Osteocyte (in vitro differentiated cells): Measurements from ENCODE around the gene ZNF331. TPM values are rescaled to one million over a fixed set of nuclear protein-coding genes. Genes with fewer than 3 reads are reported as not detected.

Experiments
- DNase-seq: peaks from one replicate; pipeline ENCODE4 v3.0.0; 2021; ENCODE audit warnings: mixed read lengths; ENCODE audit not compliant: unreplicated experiment; ENCODE audit errors: extremely low spot score
- H3K27ac Mint-ChIP-seq: one replicate; pipeline ENCODE4 v1.8.0; 2021; ENCODE audit warnings: mild to moderate bottlenecking, mixed read lengths; ENCODE audit not compliant: unreplicated experiment
- H3K27me3 Mint-ChIP-seq: one replicate; pipeline ENCODE4 v1.8.0; 2021; ENCODE audit warnings: mixed read lengths; ENCODE audit not compliant: unreplicated experiment
- H3K36me3 Mint-ChIP-seq: one replicate; pipeline ENCODE4 v1.8.0; 2021; ENCODE audit warnings: mixed read lengths; ENCODE audit not compliant: unreplicated experiment
- H3K4me1 Mint-ChIP-seq: one replicate; pipeline ENCODE4 v1.8.0; 2021; ENCODE audit warnings: mixed read lengths; ENCODE audit not compliant: unreplicated experiment
- H3K4me3 Mint-ChIP-seq: one replicate; pipeline ENCODE4 v1.8.0; 2021; ENCODE audit warnings: mild to moderate bottlenecking, moderate library complexity, mixed read lengths; ENCODE audit not compliant: unreplicated experiment
- H3K9me3 Mint-ChIP-seq: one replicate; pipeline ENCODE4 v1.8.0; 2021; ENCODE audit warnings: mixed read lengths; ENCODE audit not compliant: unreplicated experiment
- total RNA-seq: library from RNA; stranded (reverse); gene quantifications from 2 replicates; pipeline ENCODE4 v1.2.1, GENCODE V29; 2021
- TF ChIP-seq, protein P1 (sequence below): fragments of 200-600 bp; sonication (generic); IDR thresholded peaks from 2 replicates; pipeline ENCODE4 v1.5.0; 2021; ENCODE audit warnings: antibody characterized with exemption, mild to moderate bottlenecking, moderate library complexity

Gene ZNF331
- total RNA-seq, 1 donor from 2014 or later = 7.4 TPM

DNA sequence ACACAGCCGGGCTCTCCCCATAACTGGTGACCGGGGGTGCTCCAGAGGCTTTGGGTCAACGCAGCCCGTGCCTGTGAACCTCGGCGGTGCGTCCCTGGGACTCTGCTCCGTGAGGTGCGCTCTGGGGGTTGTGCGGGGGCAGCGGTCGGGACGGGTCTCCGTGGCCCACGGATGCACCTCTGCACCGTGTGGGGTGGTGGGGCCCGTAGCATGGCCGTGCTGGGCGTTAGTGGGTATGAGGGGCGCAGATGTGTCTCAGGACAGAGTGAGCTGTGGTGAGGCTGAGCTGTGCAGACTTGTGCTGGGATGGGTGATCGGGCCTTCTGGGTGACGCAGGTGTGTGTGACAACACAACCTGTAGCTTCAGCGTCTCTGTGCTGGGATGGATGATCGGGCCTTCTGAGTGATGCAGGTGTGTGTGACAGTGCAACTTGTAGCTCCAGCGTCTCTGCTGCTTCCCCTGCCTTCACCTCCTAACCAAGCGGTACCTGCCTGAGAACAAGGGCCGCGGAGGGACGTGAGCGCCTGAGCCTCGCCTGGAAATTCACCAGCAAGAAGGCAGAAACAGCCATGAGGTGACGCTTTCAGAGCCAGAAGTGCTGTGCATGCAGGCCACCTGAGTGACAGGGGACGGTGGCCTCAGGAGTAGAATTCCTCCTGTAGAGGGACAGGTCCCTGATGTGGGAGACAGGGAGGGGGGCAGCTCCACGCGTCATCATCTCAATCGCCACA, 599 bp downstream of the ZNF331 start:
- Mint-ChIP-seq H3K36me3 (peaks cover 8% of the 10 kb centered on the region), H3K27me3 (no peaks in the 10 kb centered on the region), H3K4me3 (peak overlapping the region; percentile 92), H3K27ac (peak overlapping the region; percentile 80), H3K9me3 (no peaks in the 10 kb centered on the region), H3K4me1 (peaks cover 9% of the 10 kb centered on the region)
- peak; percentile 81 for DNase-seq
- TF ChIP-seq, protein P1, sequence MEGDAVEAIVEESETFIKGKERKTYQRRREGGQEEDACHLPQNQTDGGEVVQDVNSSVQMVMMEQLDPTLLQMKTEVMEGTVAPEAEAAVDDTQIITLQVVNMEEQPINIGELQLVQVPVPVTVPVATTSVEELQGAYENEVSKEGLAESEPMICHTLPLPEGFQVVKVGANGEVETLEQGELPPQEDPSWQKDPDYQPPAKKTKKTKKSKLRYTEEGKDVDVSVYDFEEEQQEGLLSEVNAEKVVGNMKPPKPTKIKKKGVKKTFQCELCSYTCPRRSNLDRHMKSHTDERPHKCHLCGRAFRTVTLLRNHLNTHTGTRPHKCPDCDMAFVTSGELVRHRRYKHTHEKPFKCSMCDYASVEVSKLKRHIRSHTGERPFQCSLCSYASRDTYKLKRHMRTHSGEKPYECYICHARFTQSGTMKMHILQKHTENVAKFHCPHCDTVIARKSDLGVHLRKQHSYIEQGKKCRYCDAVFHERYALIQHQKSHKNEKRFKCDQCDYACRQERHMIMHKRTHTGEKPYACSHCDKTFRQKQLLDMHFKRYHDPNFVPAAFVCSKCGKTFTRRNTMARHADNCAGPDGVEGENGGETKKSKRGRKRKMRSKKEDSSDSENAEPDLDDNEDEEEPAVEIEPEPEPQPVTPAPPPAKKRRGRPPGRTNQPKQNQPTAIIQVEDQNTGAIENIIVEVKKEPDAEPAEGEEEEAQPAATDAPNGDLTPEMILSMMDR = no peak

DNA sequence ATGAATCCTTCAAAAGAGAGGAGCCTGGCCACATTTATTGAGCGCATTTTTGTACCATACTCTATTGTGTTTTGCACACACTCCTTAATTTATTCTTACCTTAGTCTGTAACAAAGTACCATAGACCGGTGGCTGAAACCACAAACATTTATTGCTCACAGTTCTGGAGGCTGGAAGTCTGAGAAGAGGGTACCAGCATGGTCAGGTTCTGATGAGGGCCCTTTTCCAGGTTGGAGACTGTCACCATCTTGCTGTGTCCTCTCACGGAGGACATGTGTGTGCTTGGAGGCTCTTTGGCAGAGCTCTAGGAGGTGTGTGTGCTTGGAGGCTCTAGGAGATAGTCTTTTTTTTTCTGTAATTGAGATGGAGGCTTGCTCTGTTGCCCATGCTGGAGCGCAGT, 2.1 kb downstream of the ZNF331 start:
- Mint-ChIP-seq H3K4me3 (no peak overlapping the region), H3K36me3 (peaks cover 14% of the 10 kb centered on the region)
- TF ChIP-seq, protein P1 = no peak

DNA sequence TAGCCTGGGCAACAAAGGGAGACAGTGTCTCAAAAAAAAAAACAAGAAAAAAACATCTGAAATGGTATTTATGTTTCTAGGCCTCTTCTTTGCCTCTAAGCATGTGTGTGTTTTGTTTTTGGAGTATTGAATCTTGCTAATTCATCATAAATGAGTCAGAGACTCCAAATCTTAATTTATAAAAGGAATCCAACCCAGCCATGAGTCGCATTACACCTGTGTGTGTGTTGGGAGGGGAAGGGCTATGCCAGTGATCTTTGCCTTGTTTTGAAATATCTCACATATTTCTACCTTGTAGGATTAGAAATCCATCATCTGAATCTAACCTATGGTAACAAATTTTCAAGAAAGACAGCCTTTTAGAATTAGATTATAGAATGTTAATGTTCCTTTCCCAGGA, 4.0 kb downstream of the ZNF331 start:
- H3K27ac Mint-ChIP-seq = no peak overlapping the region

More for the DNA sequence above, 2.1 kb downstream of the ZNF331 start:
- H3K27me3 Mint-ChIP-seq = no peaks in the 10 kb centered on the region
- no peaks in the 10 kb centered on the region for H3K9me3 Mint-ChIP-seq
- H3K27ac Mint-ChIP-seq = no peak overlapping the region
- no peak for DNase-seq
- H3K4me1 Mint-ChIP-seq = peaks cover 10% of the 10 kb centered on the region

DNA sequence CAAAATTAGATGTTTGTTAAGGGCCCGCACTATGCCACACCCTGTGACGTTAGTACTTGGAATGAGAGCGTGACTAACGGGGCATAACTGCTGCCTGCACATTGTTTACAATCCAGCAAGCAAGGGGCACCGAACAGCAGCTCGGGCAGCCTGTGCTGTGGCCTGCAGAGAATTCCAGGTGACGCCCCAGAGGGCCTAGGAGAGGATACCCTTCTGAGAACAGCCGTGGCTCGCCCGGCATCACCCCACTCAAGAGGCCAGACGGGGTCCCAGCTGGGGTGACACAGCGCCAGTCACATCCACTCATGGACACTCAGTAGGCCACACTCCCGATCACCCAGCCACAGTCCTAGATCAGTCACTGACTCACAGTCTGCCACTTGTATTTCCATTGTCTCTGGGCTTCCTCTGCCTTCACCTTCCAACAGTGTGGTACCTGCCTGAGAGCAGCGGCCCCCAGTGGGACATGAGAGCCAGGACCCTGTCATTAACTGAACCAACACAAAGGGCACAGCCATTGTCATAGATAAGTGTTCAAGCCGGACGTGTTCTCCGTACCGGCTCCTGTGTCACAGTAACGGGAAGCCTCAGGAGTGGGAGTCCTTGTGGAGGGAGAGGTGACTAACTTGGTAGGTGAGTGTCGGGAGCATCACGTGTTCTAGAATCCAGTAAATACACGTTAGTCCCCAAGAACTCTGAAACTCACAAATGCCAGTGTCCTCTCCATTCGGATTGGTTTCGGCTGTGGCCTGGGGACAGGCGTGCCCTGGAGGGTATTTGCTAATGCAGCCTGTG, 7.5 kb downstream of the ZNF331 start:
- no peaks in the 10 kb centered on the region for H3K27me3 Mint-ChIP-seq
- H3K27ac Mint-ChIP-seq = no peak overlapping the region
- no peaks in the 10 kb centered on the region for H3K9me3 Mint-ChIP-seq
- peaks cover 15% of the 10 kb centered on the region for H3K36me3 Mint-ChIP-seq
- DNase-seq = peak; percentile 80
- H3K4me1 Mint-ChIP-seq = peaks cover 2% of the 10 kb centered on the region
- no peak overlapping the region for H3K4me3 Mint-ChIP-seq
- TF ChIP-seq, protein P1 = no peak

More for the DNA sequence above, 4.0 kb downstream of the ZNF331 start:
- no peak for DNase-seq
- Mint-ChIP-seq H3K4me3 (no peak overlapping the region), H3K9me3 (no peaks in the 10 kb centered on the region), H3K27me3 (no peaks in the 10 kb centered on the region), H3K36me3 (peaks cover 19% of the 10 kb centered on the region), H3K4me1 (peaks cover 11% of the 10 kb centered on the region)
- TF ChIP-seq, protein P1 = no peak
